Omental fat pad (tissue), 4 donors: ENCODE results near the gene ITGB1. TPM values are rescaled to one million over a fixed set of nuclear protein-coding genes. Genes with fewer than 3 reads are reported as not detected.

Source experiments
- ATAC-seq: fragments of 150-250 bp; one replicate; pipeline ENCODE4 v1.9.1; 2016; ENCODE audit warnings: mild to moderate bottlenecking, moderate library complexity; ENCODE audit not compliant: low FRiP score
- DNase-seq: peaks from one replicate; pipeline ENCODE4 v3.0.0-alpha.2; 2019; ENCODE audit warnings: low spot score
- CTCF ChIP-seq, 3 donors: fragments of 450-650 bp; IDR thresholded peaks; one replicate each; pipeline ENCODE4 v1.5.1; 2016 to 2017; ENCODE audit warnings: antibody characterized with exemption in 3 of 3, mild to moderate bottlenecking in 3 of 3, moderate library complexity in 2 of 3
- total RNA-seq, 4 donors: library from RNA; depleted of rRNA; stranded (reverse); fragments of >200 nt; gene quantifications; one replicate each; pipeline ENCODE4 v1.1.0, GENCODE V29; 2016

The ITGB1 gene
- total RNA-seq, 4 donors from 2014 or later = 527 to 873 (median 677) TPM

GRCh38 chr10:32932225-32932729 lies 25.8 kb downstream of the ITGB1 start:
- ATAC-seq (no peak), DNase-seq (no peak)
- TF ChIP-seq CTCF (IDR thresholded peaks at IDR 0.05) = no peak

- ATAC-seq = no peak
- no peak for DNase-seq
- no peak for TF ChIP-seq CTCF (IDR thresholded peaks at IDR 0.05)
These were observed 26.4 kb downstream of the ITGB1 start for GRCh38 chr10:32931593-32931992.

GRCh38 chr10:32930036-32930435 lies 28.0 kb downstream of the ITGB1 start:
- TF ChIP-seq CTCF (IDR thresholded peaks at IDR 0.05) = no peak
- DNase-seq = no peak
- ATAC-seq = no peak

DNA sequence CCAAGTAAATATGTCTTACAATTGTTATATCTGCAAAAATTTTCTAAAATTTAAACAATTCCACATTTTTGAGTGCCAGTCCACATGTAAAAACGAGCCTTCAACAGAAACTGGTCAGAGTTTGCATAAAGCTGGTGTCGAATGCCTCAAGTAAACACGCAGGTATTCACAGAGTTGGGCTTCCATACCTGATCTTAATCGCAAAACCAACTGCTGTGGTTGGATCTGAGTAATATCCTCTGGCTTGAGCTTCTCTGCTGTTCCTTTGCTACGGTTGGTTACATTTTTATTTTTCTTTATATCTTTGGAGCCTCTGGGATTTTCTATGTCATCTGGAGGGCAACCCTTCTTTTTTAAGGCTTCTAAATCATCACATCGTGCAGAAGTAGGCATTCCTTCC lies 28.4 kb downstream of the ITGB1 start:
- no peak for TF ChIP-seq CTCF (IDR thresholded peaks at IDR 0.05)
- no peak for ATAC-seq
- DNase-seq = no peak

GRCh38 chr10:32927750-32928149 lies 30.3 kb downstream of the ITGB1 start:
- no peak for TF ChIP-seq CTCF (IDR thresholded peaks at IDR 0.05)
- ATAC-seq = no peak
- DNase-seq = no peak

DNA sequence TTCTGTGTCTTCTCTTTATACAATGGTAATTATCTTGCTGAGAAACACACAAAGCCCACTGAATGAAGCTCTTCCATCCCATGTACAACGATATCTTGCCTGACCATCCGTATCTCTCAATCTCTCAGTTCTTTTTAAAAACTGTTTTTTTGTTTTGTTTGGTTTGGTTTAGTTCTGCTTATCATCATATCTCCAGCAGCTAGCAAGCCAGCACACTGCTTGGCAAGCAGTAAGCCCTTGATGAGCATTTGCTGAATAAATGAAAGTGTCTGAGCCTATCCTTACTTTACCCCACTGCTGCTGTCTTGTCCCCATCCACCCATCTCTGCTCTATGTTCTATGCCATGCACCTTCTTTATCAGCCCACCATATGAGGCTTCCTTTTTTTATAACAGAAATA lies 34.2 kb downstream of the ITGB1 start:
- ATAC-seq (no peak), DNase-seq (no peak)
- TF ChIP-seq CTCF (IDR thresholded peaks at IDR 0.05) = no peak

DNA sequence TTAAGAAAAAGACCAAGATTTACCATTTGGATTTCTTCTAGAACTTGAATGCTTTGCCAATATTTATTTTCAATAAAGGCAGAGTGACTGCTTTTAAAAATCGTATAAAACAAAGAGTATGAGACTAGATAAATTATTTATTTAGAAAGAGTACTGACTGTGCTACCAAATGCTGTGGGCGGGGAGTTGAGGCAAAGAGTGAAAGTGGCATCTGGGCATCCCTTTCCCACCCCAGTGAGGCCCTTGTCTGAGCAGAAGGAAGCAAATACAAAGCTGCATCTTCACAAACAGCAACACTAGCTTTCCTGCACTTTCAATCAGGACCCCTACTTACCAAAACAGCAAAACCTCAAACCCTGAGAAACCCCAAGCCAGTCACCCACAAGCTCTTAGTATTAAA lies 34.9 kb downstream of the ITGB1 start:
- no peak for TF ChIP-seq CTCF (IDR thresholded peaks at IDR 0.05)
- no peak for ATAC-seq
- no peak for DNase-seq
